HUDEP-2 (cell line): ENCODE data around the gene CDH3.
"Not testable (repeated sequence)": the region's sequence is repeated elsewhere in the genome, so short reads cannot be mapped to it uniquely, and the experiment has no call there.

ENCODE experiments used
- DNase-seq, 76 experiments: peaks; one replicate each; lab custom pipeline; 2025; ENCODE audit not compliant: unreplicated experiment in 76 of 76; lab: John Stamatoyannopoulos, UW

Gene CDH3

DNA sequence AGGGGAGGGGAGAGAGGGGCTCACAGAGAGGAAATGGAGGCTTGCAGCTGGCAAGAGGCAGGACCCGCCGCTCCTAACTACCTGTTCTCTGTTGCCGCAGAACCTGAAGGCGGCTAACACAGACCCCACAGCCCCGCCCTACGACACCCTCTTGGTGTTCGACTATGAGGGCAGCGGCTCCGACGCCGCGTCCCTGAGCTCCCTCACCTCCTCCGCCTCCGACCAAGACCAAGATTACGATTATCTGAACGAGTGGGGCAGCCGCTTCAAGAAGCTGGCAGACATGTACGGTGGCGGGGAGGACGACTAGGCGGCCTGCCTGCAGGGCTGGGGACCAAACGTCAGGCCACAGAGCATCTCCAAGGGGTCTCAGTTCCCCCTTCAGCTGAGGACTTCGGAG is 53.0 kb downstream of the CDH3 start:
- DNase-seq: no peak

GRCh38 chr16:68700120-68700519 is 55.0 kb downstream of the CDH3 start:
- DNase-seq: no peak

DNA sequence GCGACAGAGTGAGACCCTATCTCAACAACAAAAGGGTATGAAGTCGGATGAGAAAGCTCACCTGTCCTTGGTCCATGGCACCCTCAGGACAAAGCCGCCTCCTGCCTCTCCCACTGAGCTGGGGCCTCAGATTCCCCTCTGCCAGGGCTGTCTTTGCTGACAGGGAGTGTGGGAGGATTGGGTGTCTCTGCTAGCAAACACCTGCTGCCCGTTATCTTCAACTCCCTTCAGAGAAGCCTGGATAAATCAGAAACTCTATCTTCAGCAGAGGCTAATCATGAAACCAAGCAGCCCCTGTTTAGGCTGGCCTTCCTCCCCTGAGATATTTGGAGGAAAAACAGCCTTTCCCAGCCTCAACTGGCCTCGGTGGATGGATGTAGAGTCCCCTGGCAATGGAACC is 55.7 kb downstream of the CDH3 start:
- no peak for DNase-seq

GRCh38 chr16:68704232-68704867 is 59.2 kb downstream of the CDH3 start:
- DNase-seq: peak in 71 of 76 experiments; percentile 6 to 77 (median 57)

GRCh38 chr16:68707340-68708152 is 62.4 kb downstream of the CDH3 start:
- peak in 1 of 76 experiments; percentile 3 for DNase-seq

DNA sequence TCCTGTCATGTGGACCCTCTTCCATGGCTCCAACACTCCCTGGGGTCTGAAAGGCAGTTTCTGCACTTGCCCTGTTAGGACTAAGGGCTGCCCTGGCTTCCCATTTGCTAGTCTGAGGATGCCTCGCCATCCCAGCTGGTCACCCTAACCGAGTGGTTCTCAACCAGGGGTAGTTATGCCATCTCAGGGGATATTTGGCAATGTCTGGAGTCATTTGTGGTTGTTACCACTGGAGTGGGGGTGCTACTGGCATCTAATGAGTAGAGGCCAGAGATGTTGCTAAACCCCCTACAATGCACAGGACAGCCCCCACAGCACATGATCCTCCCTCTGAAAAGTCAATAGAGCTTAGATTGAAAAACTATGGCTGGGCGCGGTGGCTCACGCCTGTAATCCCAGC is 65.1 kb downstream of the CDH3 start:
- no peak for DNase-seq

DNA sequence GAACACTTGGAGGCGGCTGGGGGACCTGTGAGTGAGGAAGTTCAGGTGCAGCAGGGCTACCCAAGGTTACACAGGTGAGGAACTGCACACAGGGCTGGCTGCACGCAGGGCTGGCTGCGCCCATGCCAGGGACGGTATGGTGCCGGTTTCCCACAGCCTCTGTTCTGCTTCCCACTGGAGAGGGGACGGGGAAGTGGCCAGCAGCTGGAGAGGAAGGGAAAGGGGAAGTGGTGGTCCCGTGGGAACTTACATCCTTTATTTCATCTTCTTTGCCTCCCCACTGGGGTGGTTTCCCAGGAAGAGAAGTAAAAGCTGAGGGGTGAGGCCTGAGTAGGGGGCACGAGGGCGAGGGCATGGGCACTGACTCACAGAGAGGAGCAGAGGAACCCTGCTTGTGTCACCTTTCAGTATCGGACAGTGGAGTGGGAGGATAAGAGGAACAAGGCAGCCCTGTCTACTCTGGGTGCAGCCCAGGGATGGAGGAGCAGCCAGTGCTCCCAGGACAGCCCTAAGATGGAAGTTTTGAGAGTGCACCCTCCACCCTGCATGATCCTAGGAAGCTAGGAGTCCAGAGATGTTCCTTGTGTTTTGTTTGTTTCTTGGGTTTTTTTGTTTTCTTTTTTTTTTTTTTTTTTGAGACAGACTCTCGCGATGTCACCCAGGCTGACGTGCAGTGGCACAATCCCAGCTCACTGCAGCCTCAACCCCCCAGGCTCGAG is 66.5 kb downstream of the CDH3 start:
- DNase-seq: no peak

DNA sequence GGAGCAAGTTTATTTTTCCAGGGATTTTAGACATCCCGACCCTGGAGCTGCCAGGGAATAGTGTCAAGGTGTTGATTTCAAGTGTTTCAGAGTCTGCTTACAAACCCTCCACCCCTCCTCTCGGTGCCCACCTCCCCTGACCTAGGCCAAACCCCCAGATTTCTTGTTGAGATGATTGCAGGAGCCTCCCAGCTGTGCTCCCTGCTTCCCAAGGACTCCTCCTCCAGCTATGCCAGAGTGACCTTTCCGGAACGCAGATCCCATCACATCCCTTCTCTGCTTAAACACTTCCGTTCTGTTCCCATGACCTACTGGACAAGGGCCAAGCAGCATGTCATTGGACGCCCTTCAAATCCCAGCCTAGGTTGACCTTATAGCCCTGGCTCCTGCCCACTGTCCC is 68.3 kb downstream of the CDH3 start:
- no peak for DNase-seq

GRCh38 chr16:68715471-68715870 is 70.4 kb downstream of the CDH3 start:
- no peak for DNase-seq

DNA sequence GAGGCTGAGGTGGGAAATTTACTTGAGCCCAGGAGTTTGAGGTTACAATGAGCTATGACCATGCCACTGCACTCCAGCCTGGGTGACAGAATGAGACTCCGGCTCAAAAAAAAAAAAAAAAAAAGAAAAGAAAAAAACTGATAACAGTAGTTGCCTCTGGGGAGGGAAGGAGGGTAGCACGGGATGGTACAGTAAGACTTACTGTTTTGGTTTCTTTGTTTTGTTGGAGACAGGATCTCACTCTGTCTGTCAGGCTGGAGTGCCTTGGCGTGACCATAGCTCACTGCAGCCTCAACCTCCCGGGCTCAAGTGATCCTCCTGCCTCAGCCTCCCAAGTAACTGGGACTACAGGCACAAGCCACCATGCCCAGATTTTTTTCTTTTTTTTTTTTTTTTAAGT is 71.4 kb downstream of the CDH3 start:
- not testable (repeated sequence) for DNase-seq

DNA sequence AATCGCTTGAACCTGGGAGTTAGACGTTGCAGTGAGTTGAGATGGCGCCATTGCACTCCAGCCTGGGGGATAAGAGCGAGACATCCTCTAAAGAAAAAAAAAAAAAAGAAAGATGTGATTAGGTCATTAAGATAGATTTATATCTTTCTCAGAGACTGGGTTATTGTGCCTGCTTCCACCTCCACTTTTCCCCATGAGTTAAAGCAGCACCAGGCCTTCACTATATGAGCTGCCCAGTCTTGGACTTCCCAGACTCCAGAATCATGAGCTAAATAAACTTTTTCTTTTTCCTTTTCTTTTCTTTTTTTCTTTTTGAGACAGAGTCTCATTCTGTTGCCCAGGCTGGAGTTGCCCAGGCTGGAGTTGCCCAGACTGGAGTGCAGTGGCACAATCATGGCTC is 72.6 kb downstream of the CDH3 start:
- DNase-seq: no peak

- DNase-seq: no peak
These were observed 73.5 kb downstream of the CDH3 start for GRCh38 chr16:68718590-68718989.

DNA sequence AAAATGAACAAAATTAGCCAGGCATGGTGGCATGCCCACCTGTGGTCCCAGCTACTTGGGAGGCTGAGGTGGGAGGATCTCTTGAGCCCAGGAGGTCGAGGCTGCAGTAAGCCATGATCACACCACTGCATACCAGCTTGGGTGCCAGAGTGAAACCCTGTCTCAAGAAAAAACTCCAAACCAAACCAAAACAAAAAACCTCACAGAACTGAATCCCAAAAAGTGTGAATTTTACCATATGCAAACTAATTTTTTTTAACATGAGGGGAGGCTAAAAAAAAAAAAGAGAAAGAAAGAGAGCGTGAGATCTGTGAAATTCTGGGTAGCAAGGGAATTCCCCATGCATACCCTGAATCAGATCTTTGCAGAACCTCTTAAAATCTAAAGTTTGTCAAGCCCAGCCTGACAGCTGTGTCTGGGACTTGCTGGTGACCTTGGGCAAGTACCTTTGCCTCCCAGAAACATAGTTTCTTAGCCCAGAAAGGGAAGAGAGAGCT is 74.9 kb downstream of the CDH3 start:
- no peak for DNase-seq

GRCh38 chr16:68722119-68723024 is 77.3 kb downstream of the CDH3 start:
- no peak for DNase-seq

- DNase-seq: peak in 74 of 76 experiments; percentile 39 to 90 (median 69)
These were observed 79.7 kb downstream of the CDH3 start for GRCh38 chr16:68724797-68725196.

GRCh38 chr16:68728523-68728922 is 83.4 kb downstream of the CDH3 start:
- DNase-seq: no peak

DNA sequence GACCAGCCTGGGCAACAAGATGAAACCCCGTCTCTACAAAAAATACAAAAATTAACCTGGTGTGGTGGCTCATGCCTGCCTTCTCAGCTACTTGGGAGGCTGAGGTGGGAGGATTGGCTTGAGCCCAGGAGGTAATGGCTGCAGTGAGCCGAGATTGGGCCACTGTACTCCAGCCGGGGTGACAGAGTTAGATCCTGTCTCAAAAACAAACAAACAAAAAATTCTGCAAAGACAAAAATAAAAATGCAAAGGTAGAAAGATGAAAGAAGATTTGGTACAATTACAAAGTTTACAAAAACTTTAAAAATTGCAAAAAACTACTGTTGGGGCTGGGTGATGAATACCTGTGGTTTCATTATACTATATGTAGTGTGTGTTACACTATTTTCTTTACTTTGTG is 86.5 kb downstream of the CDH3 start:
- DNase-seq: peak in 51 of 76 experiments; percentile 8 to 66 (median 34)

DNA sequence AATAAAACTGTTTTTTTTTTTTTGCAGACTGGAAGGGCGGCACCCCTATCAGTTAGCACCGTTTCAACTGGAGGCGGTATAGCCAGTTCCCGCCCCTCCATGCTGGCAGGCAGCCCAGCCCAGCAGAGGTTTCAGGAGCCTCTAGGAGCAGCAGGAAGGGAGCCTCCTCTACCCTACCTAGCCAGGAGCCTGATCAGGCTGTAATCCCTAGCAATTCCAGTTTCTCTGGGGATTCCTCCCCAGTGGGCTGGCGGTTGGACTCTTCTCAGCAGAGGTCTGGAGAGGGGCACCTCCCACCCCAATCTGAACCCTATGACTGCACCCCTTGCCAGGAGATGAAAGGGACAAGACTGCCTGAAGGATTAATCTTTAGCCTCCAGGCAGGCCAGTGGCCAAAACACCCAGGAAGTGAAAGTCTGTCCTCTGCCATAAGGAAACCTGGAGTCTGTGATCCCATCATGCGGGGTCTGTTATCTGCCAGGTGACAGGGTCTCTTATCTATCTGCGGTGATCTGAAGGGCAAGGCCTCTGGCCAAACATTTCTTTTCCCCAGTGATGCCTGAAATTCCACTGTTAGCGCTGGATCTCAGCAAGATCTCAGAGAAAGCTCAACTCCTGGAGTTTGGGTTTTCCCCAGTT is 87.1 kb downstream of the CDH3 start:
- DNase-seq: peak in 74 of 76 experiments; percentile 43 to 90 (median 79)

DNA sequence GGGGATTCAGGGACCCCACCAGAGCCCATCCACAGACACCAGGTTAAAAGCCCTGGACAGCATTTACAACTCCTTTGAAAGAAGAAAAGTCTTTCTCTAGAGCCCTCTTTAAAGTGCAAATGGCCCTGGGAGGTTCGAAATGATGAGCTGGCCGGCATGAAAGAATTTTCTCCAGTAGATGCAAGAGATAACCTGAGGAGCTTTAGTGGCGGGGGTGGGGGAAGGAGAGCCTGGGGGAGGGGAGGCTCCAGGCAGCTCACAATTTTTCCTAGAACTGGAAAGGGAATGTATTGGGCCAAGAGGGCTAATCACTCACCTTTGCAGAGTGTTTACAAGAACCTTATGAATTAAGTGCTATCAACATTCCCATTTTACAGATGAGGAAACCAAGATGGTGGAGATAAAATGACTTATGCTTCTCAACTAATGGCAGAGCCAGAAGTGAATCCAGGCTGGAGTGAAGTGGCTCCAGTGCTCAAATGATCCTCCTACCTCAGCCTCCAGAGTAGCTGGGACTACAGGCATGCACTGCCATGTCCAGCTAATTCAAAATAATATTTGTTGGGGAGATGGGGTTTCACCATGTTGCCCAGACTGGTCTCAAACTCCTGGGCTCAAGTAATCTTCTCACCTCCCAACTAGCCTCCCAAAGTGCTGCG is 87.8 kb downstream of the CDH3 start:
- DNase-seq: peak in 1 of 76 experiments; percentile 22
